A673 (cell line): ENCODE results near the gene PRDM16. TPM values are rescaled to one million over a fixed set of nuclear protein-coding genes. Genes with fewer than 3 reads are reported as not detected.

Source experiments
- BruUV-seq: library from RNA; stranded (reverse); fragments of 400-500 nt; replicated peaks from 2 replicates; lab custom pipeline; 2021; lab: Mats Ljungman, UMichigan
- CTCF ChIA-PET: fragments of 300-600 bp; sonication (Branson Sonifier 250); formaldehyde crosslinking; loops from one replicate; lab custom pipeline; 2022; ENCODE audit warnings: antibody characterized with exemption; lab: Charles Lee
- POLR2A ChIA-PET: fragments of 300-600 bp; sonication (Branson Sonifier 250); formaldehyde crosslinking; loops from one replicate; lab custom pipeline; 2022; ENCODE audit warnings: antibody characterized with exemption; ENCODE audit not compliant: low non-redundant PET; lab: Charles Lee
- DNase-seq: peaks from one replicate; pipeline ENCODE4 v3.0.0-alpha.2; 2015; ENCODE audit warnings: low spot score
- H3K27ac ChIP-seq: fragments of 200-600 bp; sonication (generic); 2 replicates; pipeline ENCODE4 v1.5.1; 2016; ENCODE audit warnings: mixed run types, low read depth, mild to moderate bottlenecking, mixed read lengths, antibody characterized with exemption, low read length; ENCODE audit not compliant: poor library complexity, severe bottlenecking
- H3K27me3 ChIP-seq: fragments of 200-600 bp; sonication (generic); replicated peaks from 2 replicates; pipeline ENCODE4 v1.6.1; 2017; ENCODE audit warnings: mixed run types, low read depth, mild to moderate bottlenecking, mixed read lengths, antibody characterized with exemption, low read length; ENCODE audit not compliant: insufficient read depth, poor library complexity
- H3K36me3 ChIP-seq: fragments of 200-600 bp; sonication (generic); 2 replicates; pipeline ENCODE4 v1.6.1; 2016; ENCODE audit warnings: mixed run types, mild to moderate bottlenecking, mixed read lengths, antibody characterized with exemption, low read length; ENCODE audit not compliant: insufficient read depth, poor library complexity, severe bottlenecking
- H3K4me1 ChIP-seq: fragments of 200-600 bp; sonication (generic); 2 replicates; pipeline ENCODE4 v1.6.1; 2017; ENCODE audit warnings: mixed run types, mild to moderate bottlenecking, mixed read lengths, antibody characterized with exemption, low read length; ENCODE audit not compliant: insufficient read depth, poor library complexity, severe bottlenecking
- H3K4me3 ChIP-seq: fragments of 200-600 bp; sonication (generic); 2 replicates; pipeline ENCODE4 v1.5.1; 2016; ENCODE audit warnings: low read depth, mixed run types, mild to moderate bottlenecking, mixed read lengths, low read length; ENCODE audit not compliant: poor library complexity, severe bottlenecking
- H3K9me3 ChIP-seq: fragments of 200-600 bp; sonication (generic); 2 replicates; pipeline ENCODE4 v1.6.1; 2016; ENCODE audit warnings: mixed run types, low read depth, mild to moderate bottlenecking, mixed read lengths, antibody characterized with exemption, low read length; ENCODE audit not compliant: poor library complexity, severe bottlenecking
- CTCF ChIP-seq: fragments of 300-800, 200-600 bp; sonication (generic); conservative IDR thresholded peaks from 2 replicates; pipeline ENCODE4 v1.5.1; 2017; ENCODE audit warnings: low read depth, mild to moderate bottlenecking, antibody characterized with exemption, low read length, moderate library complexity, mixed read lengths
- EZH2 ChIP-seq: fragments of 200-600 bp; sonication (generic); IDR thresholded peaks from 2 replicates; pipeline ENCODE4 v1.6.1; 2017; ENCODE audit warnings: borderline replicate concordance, low read depth, mild to moderate bottlenecking, mixed read lengths, antibody characterized with exemption, low read length; ENCODE audit not compliant: poor library complexity, severe bottlenecking
- intact Hi-C: fragments of 100-400 bp; cut with micrococcal nuclease; formaldehyde crosslinking; loops from one replicate; pipeline ENCODE4 v1.10.0; 2022; ENCODE audit not compliant: unreplicated experiment
- total RNA-seq: library from RNA; stranded (reverse); gene quantifications from 2 replicates; pipeline ENCODE4 v1.2.3, GENCODE V29; 2021

PRDM16 gene
- total RNA-seq, 1 experiment from 2014 or later: 0.49 TPM

GRCh38 chr1:3281735-3282134 lies 212.7 kb downstream of the PRDM16 start:
- no peak for TF ChIP-seq CTCF
- no peak for TF ChIP-seq EZH2
- BruUV-seq: no TSS peak
- ChIA-PET CTCF (no interaction called here), POLR2A (no interaction called here)
- intact Hi-C loops: no loop called here
- no peak for DNase-seq
- Histone ChIP-seq H3K36me3 (no peaks in the 10 kb centered on the region), H3K27ac (no peak overlapping the region), H3K9me3 (no peaks in the 10 kb centered on the region), H3K4me1 (no peaks in the 10 kb centered on the region), H3K4me3 (no peak overlapping the region), H3K27me3 (peaks cover 63% of the 10 kb centered on the region)

DNA sequence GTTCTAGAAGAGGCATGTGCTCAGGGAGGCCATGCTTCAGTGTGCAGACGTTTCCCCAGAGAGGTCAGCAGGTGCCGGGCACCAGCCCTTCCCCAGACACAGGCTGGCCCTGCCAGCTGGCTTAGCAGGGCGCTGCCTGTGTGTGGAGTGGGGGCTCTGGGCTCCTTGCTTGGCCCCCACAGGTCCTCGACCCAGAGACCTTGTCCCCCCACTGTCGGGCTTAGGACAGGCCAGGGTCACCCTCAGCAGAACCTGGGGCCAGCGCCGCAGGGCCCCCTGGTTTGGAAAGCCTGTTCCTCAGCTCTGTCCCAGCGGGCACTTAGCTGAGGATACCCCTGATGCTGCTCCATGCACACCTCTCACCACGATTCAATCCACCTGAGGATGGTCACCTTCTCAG lies 213.2 kb downstream of the PRDM16 start:
- Histone ChIP-seq H3K27ac (no peak overlapping the region), H3K9me3 (no peaks in the 10 kb centered on the region), H3K4me1 (no peaks in the 10 kb centered on the region), H3K27me3 (peaks cover 65% of the 10 kb centered on the region), H3K4me3 (no peak overlapping the region), H3K36me3 (no peaks in the 10 kb centered on the region)
- intact Hi-C loops: no loop called here
- CTCF ChIA-PET: no interaction called here
- POLR2A ChIA-PET: no interaction called here
- DNase-seq: no peak
- TF ChIP-seq CTCF (no peak), EZH2 (no peak)
- BruUV-seq: no TSS peak

- H3K27me3 ChIP-seq: peaks cover 68% of the 10 kb centered on the region
- ChIA-PET POLR2A (no interaction called here), CTCF (no interaction called here)
- no peak overlapping the region for H3K4me3 ChIP-seq
- H3K4me1 ChIP-seq: no peaks in the 10 kb centered on the region
- TF ChIP-seq CTCF (no peak), EZH2 (no peak)
- intact Hi-C loops: no loop called here
- no peaks in the 10 kb centered on the region for H3K36me3 ChIP-seq
- BruUV-seq: no TSS peak
- H3K9me3 ChIP-seq: no peaks in the 10 kb centered on the region
- no peak overlapping the region for H3K27ac ChIP-seq
- no peak for DNase-seq
These were observed 213.8 kb downstream of the PRDM16 start for GRCh38 chr1:3282656-3283430.
